Stimulated activated CD8-positive, alpha-beta memory T cell treated with anti-CD3 and anti-CD28 coated beads, Interleukin-2, amount 100 ng/mL, for 1 hour (primary cell): ENCODE results near the gene CDIPT.
"Not testable (repeated sequence)": the region's sequence is repeated elsewhere in the genome, so short reads cannot be mapped to it uniquely, and the experiment has no call there.

Experiments used
- DNase-seq, 2 donors: peaks; one replicate each; pipeline ENCODE4 v3.0.0-alpha.2; 2020; ENCODE audit warnings: low read depth in 2 of 2

The CDIPT gene, protein sequence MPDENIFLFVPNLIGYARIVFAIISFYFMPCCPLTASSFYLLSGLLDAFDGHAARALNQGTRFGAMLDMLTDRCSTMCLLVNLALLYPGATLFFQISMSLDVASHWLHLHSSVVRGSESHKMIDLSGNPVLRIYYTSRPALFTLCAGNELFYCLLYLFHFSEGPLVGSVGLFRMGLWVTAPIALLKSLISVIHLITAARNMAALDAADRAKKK

DNA sequence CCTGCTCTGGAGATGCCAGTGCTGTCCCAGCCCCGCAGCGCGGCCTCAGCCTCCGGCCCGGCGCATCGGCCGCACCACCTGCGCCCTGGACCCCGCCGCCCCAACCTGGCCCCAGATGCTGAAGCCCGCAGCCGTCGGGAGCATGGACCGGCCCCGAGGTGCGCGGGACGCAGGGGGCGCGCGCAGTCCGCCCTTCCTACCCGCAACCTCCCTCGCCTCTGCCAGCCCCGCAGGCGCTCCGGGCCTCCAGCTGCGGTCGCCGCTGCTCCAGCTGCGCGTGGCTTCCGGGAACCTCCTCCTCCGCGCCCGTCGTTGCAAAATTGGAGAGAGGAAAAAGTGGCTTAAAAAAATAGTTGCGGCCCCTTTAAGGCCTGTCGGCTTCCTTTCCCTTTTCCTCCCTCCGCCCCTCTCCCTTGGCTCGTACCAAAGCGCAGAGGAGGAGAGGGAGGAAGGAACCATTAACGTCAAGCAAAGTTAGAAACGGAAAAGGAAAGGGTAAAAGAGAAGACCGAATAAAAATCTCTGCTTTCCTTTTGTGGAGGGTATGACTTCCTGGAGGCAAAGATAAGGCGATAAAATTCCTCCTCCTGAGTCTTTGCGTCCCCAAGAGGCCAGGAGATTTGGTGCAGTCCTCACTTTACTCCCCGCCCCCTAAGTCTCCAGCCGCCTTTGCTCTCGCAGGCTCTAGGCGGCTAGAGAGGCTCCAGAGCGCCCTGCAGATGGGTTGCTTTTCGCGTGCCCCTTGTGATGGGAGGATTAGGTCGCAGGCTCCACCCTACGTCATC, at the start of gene CDIPT:
Gene CDIPT (minus strand): TSS at position 343 of the 785 bp plus-strand sequence. CDS start 369 bp downstream, outside the sequence.
- DNase-seq: peak; percentile 84 to 87

GRCh38 chr16:29912087-29912486, 49.1 kb upstream of the CDIPT start:
- no peak for DNase-seq

DNA sequence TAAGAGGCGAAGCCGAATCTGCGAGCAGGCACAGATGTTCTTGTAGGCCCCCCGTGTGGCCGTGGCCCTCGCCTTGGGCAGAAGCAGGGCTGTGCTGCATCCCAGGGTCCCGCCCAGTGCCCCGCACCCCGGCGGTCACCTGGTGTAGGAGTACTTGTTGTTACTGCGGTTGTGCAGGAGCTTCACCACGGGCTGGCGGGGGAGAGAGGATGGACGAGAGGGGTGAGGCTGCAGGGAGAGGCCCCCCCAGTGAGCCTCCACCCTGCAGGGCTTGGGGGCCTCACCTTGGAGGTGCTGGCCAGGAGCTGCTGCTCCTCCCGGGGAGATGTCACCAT, 48.6 kb upstream of the CDIPT start:
- no peak for DNase-seq

DNA sequence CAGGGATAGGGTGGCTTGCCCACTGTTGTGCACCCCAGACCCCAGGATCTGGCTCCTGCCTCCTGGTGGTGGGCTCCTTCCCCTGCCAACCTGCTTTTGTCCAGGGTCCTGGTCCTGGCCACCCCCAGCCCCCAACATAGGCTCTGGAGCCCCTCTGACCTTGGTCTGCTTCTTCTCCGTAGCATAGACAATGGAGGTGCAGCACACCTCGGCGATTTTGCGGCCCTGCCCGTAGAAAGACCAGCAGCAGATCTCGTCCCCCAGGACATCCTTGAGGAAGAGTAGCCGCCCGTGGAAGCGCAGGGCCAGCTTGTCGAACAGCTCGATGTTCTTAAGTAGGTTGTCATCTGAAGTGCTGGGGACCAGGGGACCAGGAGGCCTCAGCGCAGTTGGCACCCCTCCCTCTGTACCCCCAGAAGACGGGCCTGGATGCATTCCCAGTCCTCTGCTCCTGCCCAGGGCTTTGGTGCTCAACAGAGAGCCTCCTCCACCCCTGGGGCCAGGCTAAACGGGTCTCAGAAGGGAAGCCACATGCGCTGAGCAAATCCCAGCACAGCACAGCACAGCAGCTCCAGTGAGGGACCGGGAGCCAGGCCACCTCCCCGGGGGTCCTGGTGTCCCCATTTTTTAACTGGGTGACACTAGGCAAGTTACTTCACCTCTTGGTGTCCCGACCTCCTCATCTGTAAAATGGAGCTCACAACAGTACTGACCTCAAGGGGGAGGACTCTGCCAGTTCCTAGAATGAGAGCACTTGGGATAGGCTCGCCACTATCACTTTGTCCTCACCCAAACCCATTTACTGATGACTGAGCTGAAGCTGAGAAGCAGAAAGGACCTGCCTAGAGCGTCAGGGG, 48.0 kb upstream of the CDIPT start:
- no peak for DNase-seq

DNA sequence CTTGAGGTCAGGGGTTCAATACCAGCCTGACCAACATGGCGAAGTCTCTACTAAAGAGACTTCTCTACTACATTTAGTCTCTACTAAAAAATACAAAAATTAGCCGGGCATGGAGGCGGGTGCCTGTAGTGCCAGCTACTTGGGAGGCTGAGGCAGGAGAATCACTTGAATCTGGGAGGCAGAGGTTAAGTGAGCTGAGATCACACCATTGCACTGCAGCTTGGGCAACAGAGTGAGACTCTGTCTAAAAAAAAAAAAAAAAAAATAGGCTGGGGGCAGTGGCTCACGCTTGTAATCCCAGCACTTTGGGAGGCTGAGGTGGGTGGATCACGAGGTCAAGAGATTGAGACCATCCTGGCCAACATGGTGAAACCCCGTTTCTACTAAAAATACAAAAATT, 46.8 kb upstream of the CDIPT start:
- DNase-seq: not testable (repeated sequence)

- no peak for DNase-seq
Measured at GRCh38 chr16:29909391-29909790, 46.4 kb upstream of the CDIPT start.

- DNase-seq: no peak
Measured at GRCh38 chr16:29908719-29909220, 45.7 kb upstream of the CDIPT start.

DNA sequence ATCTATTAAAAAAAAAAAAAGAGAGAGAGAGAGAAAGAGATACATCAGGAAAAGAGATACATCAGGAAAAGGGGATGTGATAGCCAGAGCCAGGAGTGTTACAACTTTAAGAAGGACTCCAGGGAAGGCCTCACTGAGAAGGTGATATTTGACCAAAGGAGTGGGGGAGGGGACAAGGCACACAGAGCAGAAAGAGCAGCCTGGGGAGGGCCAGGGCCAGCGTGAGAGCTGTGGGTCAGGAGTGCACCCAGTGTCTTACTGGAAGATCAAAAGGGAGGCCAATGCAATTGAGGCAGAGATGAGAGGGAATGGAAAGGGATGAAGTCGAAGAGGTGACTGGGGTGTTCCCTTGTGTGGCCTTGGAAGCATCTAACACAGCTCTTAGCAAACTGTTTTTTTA, 44.9 kb upstream of the CDIPT start:
- DNase-seq: no peak

GRCh38 chr16:29906520-29907244, 43.7 kb upstream of the CDIPT start:
- DNase-seq: no peak

DNA sequence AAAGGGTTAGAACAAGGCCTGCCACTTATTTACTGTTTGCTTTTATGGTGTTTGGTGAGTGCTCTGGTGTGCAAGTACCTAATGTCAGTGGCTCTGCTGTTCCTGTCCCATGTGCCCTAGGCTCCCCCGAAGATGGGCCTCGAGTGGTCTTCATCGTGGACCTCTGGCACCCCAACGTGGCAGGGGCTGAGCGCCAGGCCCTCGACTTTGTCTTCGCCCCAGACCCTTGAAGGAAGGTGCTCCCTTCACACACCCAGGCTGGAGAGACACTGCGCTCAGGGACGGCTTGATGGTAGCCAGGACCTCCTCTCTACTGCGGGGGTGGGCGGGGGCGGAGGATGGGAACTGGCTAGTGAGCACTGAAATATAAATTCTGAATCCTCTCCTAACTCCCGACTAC, 42.6 kb upstream of the CDIPT start:
- no peak for DNase-seq

DNA sequence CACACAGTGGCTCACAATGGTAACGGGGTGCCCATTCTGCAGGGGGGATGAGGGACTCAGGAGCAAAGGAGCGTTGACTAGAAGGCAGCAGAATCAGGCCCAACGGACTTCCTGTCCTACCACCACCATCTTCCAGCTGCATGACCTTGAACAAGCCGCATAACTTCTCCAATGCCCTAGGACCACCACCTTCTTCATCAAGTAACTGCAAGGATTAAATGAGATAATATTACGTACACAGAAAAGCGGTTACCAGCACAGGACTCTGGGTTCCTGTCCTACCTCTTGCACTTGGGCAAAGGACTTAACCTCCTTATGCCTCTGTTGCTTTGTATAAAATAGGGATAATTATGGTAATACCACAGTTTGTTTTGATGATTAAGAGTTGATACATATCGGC, 41.9 kb upstream of the CDIPT start:
- no peak for DNase-seq

GRCh38 chr16:29903590-29903989, 40.6 kb upstream of the CDIPT start:
- DNase-seq: no peak

- DNase-seq: no peak
Measured at GRCh38 chr16:29901607-29901945, 38.5 kb upstream of the CDIPT start.

GRCh38 chr16:29900888-29901606, 38.0 kb upstream of the CDIPT start:
- DNase-seq: no peak

DNA sequence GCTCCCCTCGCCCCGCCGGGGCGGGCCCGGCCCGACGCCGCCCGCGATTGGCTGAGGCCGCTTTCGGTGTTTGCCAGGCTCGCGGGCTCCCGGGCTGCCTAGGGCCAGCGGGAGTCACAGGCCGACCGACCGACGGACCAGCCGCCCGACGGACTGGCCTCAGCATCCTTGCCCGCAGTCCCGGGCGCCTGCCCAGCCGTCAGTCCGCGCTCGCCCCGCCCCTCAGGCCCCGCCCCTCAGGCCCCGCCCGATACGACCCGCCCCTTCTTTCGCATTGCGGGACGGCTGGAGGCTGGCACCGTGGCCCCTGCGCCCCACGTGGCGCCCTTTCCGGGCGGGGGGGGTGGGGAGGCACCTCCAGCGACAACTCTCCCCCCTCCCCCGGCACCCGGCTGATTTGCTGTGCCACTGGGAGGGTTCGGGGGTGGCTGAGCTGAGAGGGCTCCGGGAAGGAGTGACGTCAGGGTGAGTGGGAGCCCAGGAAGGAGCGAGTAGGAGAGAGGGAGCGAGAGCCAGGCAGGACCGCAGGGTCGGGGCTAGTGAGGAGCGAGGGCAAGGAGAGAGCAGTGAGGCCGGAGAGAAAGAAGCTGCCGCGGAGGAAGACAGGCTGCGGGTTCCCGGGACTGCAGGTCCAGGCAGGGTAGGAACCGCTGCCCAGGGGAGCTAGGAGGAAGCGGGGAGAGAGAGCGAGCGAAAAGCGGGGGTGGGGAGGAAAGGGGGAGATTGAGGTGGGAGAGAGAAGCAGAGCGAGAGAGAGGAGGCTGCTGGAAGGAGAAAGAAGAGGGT, 37.3 kb upstream of the CDIPT start, which contains the start of gene ASPHD1:
Gene ASPHD1 (plus strand): TSS at position 387 of the 786 bp plus-strand sequence. CDS start 484 bp downstream, outside the sequence.
- peak in 1 of 2 donors; percentile 27 for DNase-seq

GRCh38 chr16:29899516-29900101, 36.6 kb upstream of the CDIPT start, which contains the start of gene SEZ6L2:
SEZ6L2 (minus strand) TSS chr16:29899550; CDS start chr16:29899019, 531 bp downstream.
- DNase-seq: peak; percentile 52

GRCh38 chr16:29898804-29899515, 35.9 kb upstream of the CDIPT start:
- DNase-seq: no peak

DNA sequence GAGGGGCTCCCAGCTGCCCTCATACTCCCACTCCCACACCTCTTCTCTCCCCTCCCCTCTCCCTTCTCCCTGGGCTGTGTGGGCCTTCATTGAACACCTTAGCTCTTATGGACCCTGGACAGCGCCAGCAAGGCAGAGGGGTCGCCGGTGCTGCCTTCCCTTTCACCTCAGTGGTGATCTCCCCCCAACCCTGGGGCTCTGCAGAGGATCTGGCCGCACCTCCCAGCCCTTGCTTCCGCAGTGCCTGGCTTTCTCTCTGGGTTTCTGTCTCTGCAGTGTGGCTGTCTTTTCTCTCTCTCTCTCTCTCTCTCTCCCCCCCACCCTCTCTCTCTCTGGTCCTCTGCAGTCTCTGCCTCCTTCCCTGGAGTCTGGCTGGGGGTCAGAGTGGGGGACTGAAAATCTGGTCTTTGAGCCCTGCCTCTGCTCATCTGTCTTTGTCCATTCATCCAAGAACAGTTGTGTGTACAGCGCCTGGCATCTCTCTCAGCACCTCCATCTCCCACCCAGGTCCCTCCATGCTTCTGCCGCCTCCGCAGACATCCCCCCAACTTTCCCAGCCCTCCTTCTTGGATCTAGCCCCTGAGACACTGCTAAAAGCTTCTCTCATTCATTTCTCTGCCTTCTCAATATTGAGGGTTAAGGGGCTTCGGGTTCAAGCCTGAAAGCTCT, 35.2 kb upstream of the CDIPT start:
- no peak for DNase-seq
